H1 (cell line): ENCODE data around the gene TNS3. TPM values are rescaled to one million over a fixed set of nuclear protein-coding genes. Genes with fewer than 3 reads are reported as not detected.

Source experiments
- CTCF ChIA-PET: fragments of 300-600 bp; sonication (Branson Sonifier 250); formaldehyde crosslinking; loops from one replicate; lab custom pipeline; 2021; ENCODE audit not compliant: partially characterized antibody; lab: Charles Lee
- POLR2A ChIA-PET: fragments of 300-600 bp; sonication (Branson Sonifier 250); formaldehyde crosslinking; loops from one replicate; lab custom pipeline; 2021; ENCODE audit warnings: inconsistent platforms; ENCODE audit not compliant: partially characterized antibody; lab: Charles Lee
- DNase-seq, 2 experiments: peaks; one replicate each; pipeline versions ENCODE4 v3.0.0 to v3.0.0-alpha.2; 2010 to 2022; ENCODE audit warnings: low spot score in 2 of 2, low read depth in 1 of 2, mixed read lengths in 1 of 2
- FAIRE-seq: peaks from 2 replicates; lab custom pipeline; 2011; peaks lifted over from hg19 to GRCh38; lab: Jason Lieb, UNC
- H2AFZ ChIP-seq: 2 replicates; pipeline ENCODE4 v1.8.1; 2012; ENCODE audit warnings: low read length, inconsistent platforms
- H2AK5ac ChIP-seq: 2 replicates; pipeline ENCODE4 v1.6.1; 2013; ENCODE audit warnings: low read depth, low read length
- H2BK120ac ChIP-seq: replicated peaks from 2 replicates; pipeline ENCODE3; 2013; ENCODE audit warnings: low read depth, low read length, inconsistent platforms
- H2BK12ac ChIP-seq: 2 replicates; pipeline ENCODE4 v1.6.1; 2013; ENCODE audit warnings: low read depth, low read length
- H2BK15ac ChIP-seq: 2 replicates; pipeline ENCODE4 v1.6.1; 2013; ENCODE audit warnings: low read length
- H2BK20ac ChIP-seq: 2 replicates; pipeline ENCODE4 v1.6.1; 2013; ENCODE audit warnings: low read length
- H2BK5ac ChIP-seq: 2 replicates; pipeline ENCODE4 v1.6.1; 2013; ENCODE audit warnings: low read depth, low read length
- H3K14ac ChIP-seq: 2 replicates; pipeline ENCODE4 v1.6.1; 2013; ENCODE audit warnings: inconsistent platforms; ENCODE audit not compliant: insufficient read length
- H3K18ac ChIP-seq: 2 replicates; pipeline ENCODE4 v1.6.1; 2013; ENCODE audit warnings: low read length; ENCODE audit errors: extremely low read depth
- H3K23ac ChIP-seq: 2 replicates; pipeline ENCODE4 v1.6.1; 2013; ENCODE audit warnings: inconsistent platforms; ENCODE audit not compliant: insufficient read length
- H3K23me2 ChIP-seq: 2 replicates; pipeline ENCODE4 v1.6.1; 2013; ENCODE audit warnings: low read depth, low read length
- H3K27ac ChIP-seq: 2 replicates; pipeline ENCODE4 v1.6.1; 2011; ENCODE audit warnings: low read depth, low read length, inconsistent platforms
- H3K27me3 ChIP-seq, 4 experiments: replicated peaks in 1 of 4; 1 replicate in 1 of 4; 2 replicates in 3 of 4; pipeline versions ENCODE4 v1.6.1 to v1.8.1; 2011 to 2013; ENCODE audit warnings: low read length in 3 of 4, mild to moderate bottlenecking in 3 of 4, inconsistent platforms in 2 of 4, mixed read lengths in 2 of 4, moderate library complexity in 1 of 4; ENCODE audit not compliant: control insufficient read depth in 3 of 4, insufficient read depth in 3 of 4; ENCODE audit errors: extremely low read depth in 1 of 4
- H3K36me3 ChIP-seq, 4 experiments: 2 replicates each; pipeline versions ENCODE4 v1.6.1 to v1.8.1; 2011 to 2013; ENCODE audit warnings: mild to moderate bottlenecking in 4 of 4, low read length in 3 of 4, moderate library complexity in 2 of 4, control low read depth in 1 of 4, inconsistent platforms in 1 of 4; ENCODE audit not compliant: insufficient read depth in 4 of 4, control insufficient read depth in 2 of 4
- H3K4ac ChIP-seq: replicated peaks from 2 replicates; pipeline ENCODE3; 2013; ENCODE audit warnings: low read length, low read depth, mixed read lengths, inconsistent platforms; ENCODE audit not compliant: insufficient read length
- H3K4me1 ChIP-seq, 4 experiments: replicated peaks in 1 of 4; 1 replicate in 1 of 4; 2 replicates in 3 of 4; pipeline versions ENCODE4 v1.6.1 to v1.8.1; 2011 to 2013; ENCODE audit warnings: low read length in 3 of 4, inconsistent platforms in 2 of 4, mixed read lengths in 1 of 4; ENCODE audit not compliant: insufficient read depth in 4 of 4, control insufficient read depth in 3 of 4
- H3K4me2 ChIP-seq, 2 experiments: 2 replicates each; pipeline versions ENCODE4 v1.6.1 to v1.8.1; 2011 to 2013; ENCODE audit warnings: low read depth in 2 of 2, low read length in 2 of 2, control low read depth in 1 of 2, inconsistent platforms in 1 of 2, mild to moderate bottlenecking in 1 of 2; ENCODE audit not compliant: insufficient read depth in 1 of 2
- H3K4me3 ChIP-seq, 4 experiments: fragments of 200-600, 300-600 bp in 1 of 4; sonication (generic), shearing (Covaris generic), sonication (Bioruptor Twin) in 1 of 4; 2 replicates each; pipeline versions ENCODE4 v1.5.1 to v1.8.1; 2011 to 2016; ENCODE audit warnings: low read length in 4 of 4, low read depth in 3 of 4, control low read depth in 2 of 4, inconsistent platforms in 2 of 4, mild to moderate bottlenecking in 2 of 4, mixed read lengths in 1 of 4, moderate library complexity in 1 of 4; ENCODE audit not compliant: insufficient read depth in 2 of 4; ENCODE audit errors: extremely low read depth in 1 of 4
- H3K56ac ChIP-seq: replicated peaks from 2 replicates; pipeline ENCODE3; 2013; ENCODE audit warnings: low read depth, mild to moderate bottlenecking, mixed read lengths, low read length, inconsistent platforms; ENCODE audit not compliant: insufficient read length
- H3K79me1 ChIP-seq: 2 replicates; pipeline ENCODE4 v1.6.1; 2013; ENCODE audit warnings: low read depth, low read length, control low read depth
- H3K79me2 ChIP-seq, 2 experiments: 2 replicates each; pipeline versions ENCODE4 v1.6.1 to v1.8.1; 2012 to 2013; ENCODE audit warnings: low read length in 2 of 2, mild to moderate bottlenecking in 2 of 2, inconsistent platforms in 1 of 2; ENCODE audit not compliant: insufficient read depth in 2 of 2, control insufficient read depth in 1 of 2
- H3K9ac ChIP-seq, 4 experiments: replicated peaks in 1 of 4; 1 replicate in 1 of 4; 2 replicates in 3 of 4; pipeline versions ENCODE4 v1.6.1 to v1.8.1; 2011 to 2013; ENCODE audit warnings: low read depth in 3 of 4, low read length in 3 of 4, control low read depth in 2 of 4, mild to moderate bottlenecking in 2 of 4, moderate library complexity in 2 of 4, inconsistent platforms in 1 of 4; ENCODE audit errors: extremely low read depth in 1 of 4
- H3K9me3 ChIP-seq, 2 experiments: 2 replicates each; pipeline versions ENCODE4 v1.6.1 to v1.8.1; 2012 to 2013; ENCODE audit warnings: mild to moderate bottlenecking in 2 of 2, moderate library complexity in 2 of 2, control low read depth in 1 of 2, inconsistent platforms in 1 of 2, low read depth in 1 of 2, low read length in 1 of 2, mixed read lengths in 1 of 2; ENCODE audit not compliant: insufficient read depth in 2 of 2
- H4K20me1 ChIP-seq, 2 experiments: replicated peaks in 1 of 2; 2 replicates each; pipeline versions ENCODE3 to v1.8.1; 2011 to 2013; ENCODE audit warnings: inconsistent platforms in 2 of 2, low read length in 2 of 2, mild to moderate bottlenecking in 1 of 2; ENCODE audit not compliant: insufficient read depth in 2 of 2, control insufficient read depth in 1 of 2
- H4K5ac ChIP-seq: 2 replicates; pipeline ENCODE4 v1.6.1; 2013; ENCODE audit warnings: low read length, low read depth, mixed read lengths, inconsistent platforms; ENCODE audit not compliant: insufficient read length
- H4K8ac ChIP-seq: 2 replicates; pipeline ENCODE4 v1.8.0; 2013; ENCODE audit warnings: mild to moderate bottlenecking, moderate library complexity, low read length, inconsistent platforms; ENCODE audit not compliant: insufficient read depth; ENCODE audit errors: extremely low read depth
- H4K91ac ChIP-seq: replicated peaks from 2 replicates; pipeline ENCODE3; 2013; ENCODE audit warnings: low read length, mixed read lengths, inconsistent platforms; ENCODE audit not compliant: insufficient read length
- PHF8 ChIP-seq: fragments of 200-600 bp; sonication (generic); conservative IDR thresholded peaks from 2 replicates; pipeline ENCODE4 v1.7.1; 2012; ENCODE audit warnings: low read depth, mild to moderate bottlenecking, inconsistent platforms, low read length, moderate library complexity
- RAD21 ChIP-seq, 2 experiments: IDR thresholded peaks in 1 of 2; conservative IDR thresholded peaks in 1 of 2; 2 replicates each; pipeline ENCODE4 v1.6.1; 2011; ENCODE audit warnings: low read depth in 2 of 2, low read length in 2 of 2, improper control_type of control experiment in 1 of 2, inconsistent platforms in 1 of 2, mild to moderate bottlenecking in 1 of 2, moderate library complexity in 1 of 2
- WGBS, 2 experiments: shearing (Covaris generic) in 1 of 2; methylation state at CpG; one replicate each; pipeline versions ENCODE4 v1.1.6 to v1.1.7; 2013 to 2015; ENCODE audit warnings: low lambda C conversion rate in 2 of 2, mixed read lengths in 2 of 2, inconsistent platforms in 1 of 2, low coverage in 1 of 2, missing lambda C conversion rate in 1 of 2; ENCODE audit not compliant: insufficient replicate concordance in 2 of 2, insufficient coverage in 1 of 2, insufficient read length in 1 of 2; ENCODE audit errors: extremely low coverage in 1 of 2, missing lambda C conversion rate in 1 of 2; 5-methylcytosine and 5-hydroxymethylcytosine counted together
- polyA plus RNA-seq, 7 experiments: library from polyadenylated mRNA; depleted of rRNA in 3 of 7; stranded (reverse) in 5 of 7; unstranded in 2 of 7; fragments of >200 nt in 5 of 7; fragments of 200-250 nt in 2 of 7; gene quantifications; 1 replicate in 5 of 7; 2 replicates in 1 of 7; 4 replicates in 1 of 7; pipeline versions ENCODE4 v1.2.1 to v1.2.3, GENCODE V29; 2011 to 2013; ENCODE audit warnings: missing spikeins in 2 of 7, mixed read lengths in 2 of 7
- total RNA-seq: library from RNA; stranded (reverse); fragmentation: NEBNext Ultra II Directional; extraction: Animal tissue kit (Norgen Biotek cat#: 25700); gene quantifications from 2 replicates; pipeline ENCODE4 v1.2.1, GENCODE V29; 2021

Gene TNS3
- total and polyA plus RNA-seq, 2 of the 8 experiments (the other 6 are each of a cell fraction or from before 2014, with no cell fraction given) = 11.9 to 24.2 TPM

- no peak overlapping the region for H3K18ac ChIP-seq
- no peak overlapping the region for H3K4ac ChIP-seq
- peaks cover 2% of the 10 kb centered on the region for H3K79me1 ChIP-seq
- no peak overlapping the region for H3K56ac ChIP-seq
- 0 out of 4 replicates have a peak, but pooled peaks of 1 of the 2 experiments have one; percentile 5 for TF ChIP-seq RAD21 (IDR thresholded peaks at IDR 0.05 in 1 of 2, conservative IDR thresholded peaks at IDR 0.05 in 1 of 2; ENCODE audit: low read depth in 2 of 2, low read length in 2 of 2)
- no peak for TF ChIP-seq PHF8
- H2BK15ac ChIP-seq = 0 out of 2 replicates have a peak overlapping the region, but pooled peaks have one; percentile 10
- no peaks in the 10 kb centered on the region for H3K79me2 ChIP-seq
- H3K23me2 ChIP-seq = no peaks in the 10 kb centered on the region
- no peak overlapping the region for H2BK5ac ChIP-seq
- H4K91ac ChIP-seq = no peak overlapping the region
- no peak overlapping the region for H2BK120ac ChIP-seq
- FAIRE-seq = no peak
- H2BK12ac ChIP-seq = 0 out of 2 replicates have a peak overlapping the region, but pooled peaks have one; percentile 17
- ChIA-PET CTCF (interaction anchor here (0.9 to 1.6 kb wide), 5 partner anchors 9 to 34 kb away, joined by 3 to 6 read pairs (median 5); no protein-coding TSS in a partner anchor), POLR2A (no interaction called here)
- no peak overlapping the region for H2AK5ac ChIP-seq
- no peak overlapping the region for H4K5ac ChIP-seq
- H3K36me3 ChIP-seq = no peaks in the 10 kb centered on the region
- no peaks in the 10 kb centered on the region for H3K9me3 ChIP-seq
- H3K9ac ChIP-seq = no peak overlapping the region
- WGBS, 2 experiments = 90% methylated on average over 11 of the region's 11 CpGs; no CpG with 5 or more reads in 1 of the 2 experiments
- H3K4me1 ChIP-seq = peaks cover 0 to 19% (median 6%) of the 10 kb centered on the region in 4 experiments; a peak in 6 of 7 replicates
- H4K20me1 ChIP-seq = peaks cover 1 to 9% of the 10 kb centered on the region in 2 experiments
- H3K23ac ChIP-seq = no peak overlapping the region
- H2BK20ac ChIP-seq = no peak overlapping the region
- H2AFZ ChIP-seq = no peak overlapping the region
- H4K8ac ChIP-seq = no peak overlapping the region; the same call in 1 of the 2 replicates
- no peak for DNase-seq
- H3K27me3 ChIP-seq = no peaks in the 10 kb centered on the region
- no peak overlapping the region for H3K14ac ChIP-seq
- H3K4me2 ChIP-seq = no peak overlapping the region
- no peak overlapping the region for H3K4me3 ChIP-seq
- H3K27ac ChIP-seq = no peak overlapping the region
Measured at GRCh38 chr7:47496056-47496665, 85.8 kb downstream of the TNS3 start.
